WERI-Rb-1 (cell line): ENCODE data around the gene SEMA5A.

ENCODE experiments used
- DNase-seq: peaks from one replicate; pipeline ENCODE4 v3.0.0-alpha.2; 2020
- H3K27ac ChIP-seq: fragments of 250-450 bp; sonication (Bioruptor Pico); 2 replicates; pipeline ENCODE4 v1.5.1; 2020; ENCODE audit warnings: mild to moderate bottlenecking, moderate library complexity
- H3K27me3 ChIP-seq: fragments of 250-450 bp; sonication (Bioruptor Pico); 2 replicates; pipeline ENCODE4 v1.5.1; 2021; ENCODE audit warnings: mild to moderate bottlenecking, low read depth, moderate library complexity; ENCODE audit not compliant: insufficient read depth, severe bottlenecking
- H3K36me3 ChIP-seq: fragments of 250-450 bp; sonication (Bioruptor Pico); 2 replicates; pipeline ENCODE4 v1.5.1; 2020; ENCODE audit warnings: mild to moderate bottlenecking, moderate library complexity
- H3K4me3 ChIP-seq: 2 replicates; pipeline ENCODE4 v1.5.1; 2011; ENCODE audit warnings: low read depth, mild to moderate bottlenecking, control low read depth, low read length
- H3K9me3 ChIP-seq: fragments of 250-450 bp; sonication (Bioruptor Pico); 2 replicates; pipeline ENCODE4 v1.5.1; 2021; ENCODE audit warnings: mild to moderate bottlenecking, moderate library complexity; ENCODE audit not compliant: severe bottlenecking
- TF ChIP-seq, protein P1 (sequence below): IDR thresholded peaks from 2 replicates; pipeline ENCODE4 v1.5.1; 2011; ENCODE audit warnings: low read depth, mild to moderate bottlenecking, control low read depth, inconsistent platforms, low read length

Gene SEMA5A

DNA sequence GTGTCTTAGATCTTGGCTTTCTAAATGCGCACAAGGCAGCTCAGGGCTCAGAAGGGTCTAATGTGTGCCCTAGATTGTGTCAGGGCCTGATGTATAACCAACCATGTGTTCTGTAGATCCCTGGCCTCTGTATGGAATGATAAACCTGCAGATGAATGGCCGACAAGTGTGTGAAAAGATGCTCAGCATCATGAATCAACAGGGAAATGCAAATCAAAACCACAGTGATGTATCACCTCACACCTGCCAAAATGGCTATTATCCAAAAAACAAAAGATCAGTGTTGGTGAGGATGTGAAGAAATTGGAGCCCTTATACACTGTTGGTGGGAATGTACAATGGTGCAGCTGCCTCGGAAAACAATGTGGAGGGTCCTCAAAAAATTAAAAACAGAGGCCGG lies 489.8 kb downstream of the SEMA5A start:
- Histone ChIP-seq H3K9me3 (no peaks in the 10 kb centered on the region), H3K4me3 (no peak overlapping the region), H3K36me3 (no peaks in the 10 kb centered on the region), H3K27ac (no peak overlapping the region), H3K27me3 (no peaks in the 10 kb centered on the region)
- TF ChIP-seq, protein P1, sequence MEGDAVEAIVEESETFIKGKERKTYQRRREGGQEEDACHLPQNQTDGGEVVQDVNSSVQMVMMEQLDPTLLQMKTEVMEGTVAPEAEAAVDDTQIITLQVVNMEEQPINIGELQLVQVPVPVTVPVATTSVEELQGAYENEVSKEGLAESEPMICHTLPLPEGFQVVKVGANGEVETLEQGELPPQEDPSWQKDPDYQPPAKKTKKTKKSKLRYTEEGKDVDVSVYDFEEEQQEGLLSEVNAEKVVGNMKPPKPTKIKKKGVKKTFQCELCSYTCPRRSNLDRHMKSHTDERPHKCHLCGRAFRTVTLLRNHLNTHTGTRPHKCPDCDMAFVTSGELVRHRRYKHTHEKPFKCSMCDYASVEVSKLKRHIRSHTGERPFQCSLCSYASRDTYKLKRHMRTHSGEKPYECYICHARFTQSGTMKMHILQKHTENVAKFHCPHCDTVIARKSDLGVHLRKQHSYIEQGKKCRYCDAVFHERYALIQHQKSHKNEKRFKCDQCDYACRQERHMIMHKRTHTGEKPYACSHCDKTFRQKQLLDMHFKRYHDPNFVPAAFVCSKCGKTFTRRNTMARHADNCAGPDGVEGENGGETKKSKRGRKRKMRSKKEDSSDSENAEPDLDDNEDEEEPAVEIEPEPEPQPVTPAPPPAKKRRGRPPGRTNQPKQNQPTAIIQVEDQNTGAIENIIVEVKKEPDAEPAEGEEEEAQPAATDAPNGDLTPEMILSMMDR = no peak
- DNase-seq = no peak

DNA sequence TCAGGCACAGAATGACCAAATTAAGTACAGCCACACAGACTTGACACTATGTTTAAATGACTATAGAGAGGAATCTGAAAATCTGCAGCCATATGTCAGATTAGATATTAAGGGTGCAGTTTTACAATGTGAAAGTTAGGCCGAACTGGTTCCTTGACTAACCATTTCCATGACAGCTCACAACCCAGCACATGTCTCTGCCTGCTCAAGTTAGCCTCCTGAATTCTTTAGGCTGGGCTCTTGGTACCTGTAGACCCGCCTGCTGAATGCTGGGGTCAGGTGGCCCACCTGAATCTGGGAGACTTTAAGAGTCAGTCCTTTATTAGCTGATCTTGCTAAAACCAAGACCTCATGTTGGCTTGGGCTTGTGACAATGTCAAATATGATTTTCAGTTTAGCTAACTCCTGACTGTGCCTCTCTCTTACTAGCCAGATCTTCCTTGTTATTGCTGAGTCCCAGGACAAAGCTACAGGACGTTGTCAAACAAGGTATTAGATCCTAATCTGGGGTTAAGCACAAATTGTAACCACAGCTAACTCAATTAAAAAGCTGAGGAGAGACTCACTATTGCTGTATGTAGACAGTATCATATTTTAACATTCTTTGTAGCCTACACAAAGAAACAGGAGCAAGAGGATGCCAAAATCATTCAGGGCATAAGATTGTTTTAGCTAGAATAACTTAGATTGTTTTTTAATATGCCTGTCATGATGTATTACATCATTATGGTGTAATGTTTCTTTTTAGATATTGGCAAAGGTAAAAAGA lies 490.9 kb downstream of the SEMA5A start:
- Histone ChIP-seq H3K27ac (no peak overlapping the region), H3K9me3 (no peaks in the 10 kb centered on the region), H3K27me3 (no peaks in the 10 kb centered on the region), H3K36me3 (no peaks in the 10 kb centered on the region), H3K4me3 (no peak overlapping the region)
- TF ChIP-seq, protein P1 = no peak
- DNase-seq = no peak

DNA sequence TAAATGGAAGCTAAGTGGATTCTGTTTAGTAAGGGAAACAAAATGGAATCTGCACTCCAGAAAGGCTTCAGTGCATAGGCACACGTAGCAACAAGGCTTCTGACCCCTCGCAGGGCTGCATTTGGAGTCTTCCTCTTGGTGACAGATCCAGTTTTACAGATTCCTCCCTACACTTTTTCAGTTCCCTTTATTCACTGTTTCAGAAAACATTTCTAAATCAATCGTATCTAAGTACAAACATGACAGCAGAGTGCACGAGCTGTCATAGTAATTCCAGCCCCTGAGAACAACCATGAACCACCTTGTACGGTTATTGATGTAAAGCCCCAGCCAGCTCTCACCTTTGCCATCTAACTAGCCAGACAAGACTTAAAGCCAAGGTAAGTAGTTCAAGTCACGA lies 491.6 kb downstream of the SEMA5A start:
- Histone ChIP-seq H3K27me3 (no peaks in the 10 kb centered on the region), H3K27ac (no peak overlapping the region), H3K4me3 (no peak overlapping the region), H3K36me3 (no peaks in the 10 kb centered on the region), H3K9me3 (no peaks in the 10 kb centered on the region)
- TF ChIP-seq, protein P1 = no peak
- DNase-seq = no peak

DNA sequence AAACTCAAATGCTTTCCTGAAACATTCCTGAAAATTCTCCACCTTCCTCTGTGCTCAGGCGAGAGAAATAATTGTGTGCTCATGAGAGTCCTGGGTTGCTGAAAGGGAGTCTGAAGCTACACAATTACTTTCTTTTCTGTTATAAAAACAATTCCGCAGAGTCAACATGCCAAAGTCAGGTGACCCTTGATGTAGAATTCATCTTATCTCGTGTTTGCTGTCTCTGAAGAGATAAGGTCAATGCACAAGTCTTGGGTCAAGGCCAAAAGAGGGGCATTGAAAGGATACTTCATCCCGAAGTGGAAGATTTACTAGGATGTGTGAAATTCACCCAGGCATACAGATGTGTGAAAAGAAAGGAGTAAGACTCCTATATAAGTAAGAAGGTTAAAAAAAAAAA lies 493.5 kb downstream of the SEMA5A start:
- DNase-seq = no peak
- no peak overlapping the region for H3K4me3 ChIP-seq
- TF ChIP-seq, protein P1 = no peak

DNA sequence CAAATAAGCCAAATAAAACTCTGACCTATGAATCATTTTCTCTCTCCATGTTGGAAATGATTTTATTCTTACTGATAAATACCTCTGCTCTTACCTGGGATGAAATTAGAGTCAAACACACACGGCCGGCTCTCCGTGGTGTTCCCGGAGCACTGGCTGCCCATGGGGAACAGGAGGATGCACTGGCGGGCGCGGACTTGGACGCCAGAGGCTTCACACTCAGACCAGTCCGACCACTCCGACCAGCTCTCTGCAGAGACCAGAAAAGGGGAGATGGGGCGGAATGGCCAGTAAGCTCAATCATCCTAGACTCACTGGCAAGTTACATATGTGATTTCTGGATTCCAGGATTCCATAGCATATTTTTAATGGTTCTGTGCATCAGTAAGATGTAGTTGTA lies 494.1 kb downstream of the SEMA5A start:
- Histone ChIP-seq H3K36me3 (no peaks in the 10 kb centered on the region), H3K4me3 (no peak overlapping the region), H3K27me3 (no peaks in the 10 kb centered on the region), H3K9me3 (no peaks in the 10 kb centered on the region), H3K27ac (no peak overlapping the region)
- TF ChIP-seq, protein P1 = no peak
- no peak for DNase-seq

More for the DNA sequence above, 493.5 kb downstream of the SEMA5A start:
- Histone ChIP-seq H3K27me3 (no peaks in the 10 kb centered on the region), H3K9me3 (no peaks in the 10 kb centered on the region), H3K27ac (no peak overlapping the region), H3K36me3 (no peaks in the 10 kb centered on the region)

DNA sequence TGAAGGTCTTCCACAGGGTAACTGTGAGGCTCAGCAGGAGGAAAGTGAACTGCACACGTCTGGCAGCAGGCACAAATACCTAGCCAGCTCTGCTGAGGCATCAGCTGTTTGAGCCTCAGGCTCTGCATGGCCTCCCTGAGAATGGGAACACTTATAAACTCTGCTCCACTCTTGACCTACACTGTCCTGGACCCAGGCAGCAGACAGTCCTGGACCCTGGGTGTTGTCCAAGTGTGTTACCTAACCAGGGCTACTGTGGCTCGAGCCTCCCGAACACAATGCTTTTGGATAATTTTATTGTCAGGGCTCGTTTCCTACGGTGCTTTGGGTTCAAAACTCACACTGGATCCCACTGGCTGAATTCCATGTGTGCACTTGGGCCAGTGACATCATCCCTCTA lies 497.9 kb downstream of the SEMA5A start:
- no peaks in the 10 kb centered on the region for H3K27me3 ChIP-seq
- no peak for DNase-seq
- H3K36me3 ChIP-seq = no peaks in the 10 kb centered on the region
- H3K27ac ChIP-seq = no peak overlapping the region
- H3K9me3 ChIP-seq = no peaks in the 10 kb centered on the region
- no peak overlapping the region for H3K4me3 ChIP-seq
- TF ChIP-seq, protein P1 = no peak
